Endothelial cell (in vitro differentiated cells): ENCODE results near the gene CYP1B1. TPM values are rescaled to one million over a fixed set of nuclear protein-coding genes. Genes with fewer than 3 reads are reported as not detected.

Experiments used
- DNase-seq: peaks from one replicate; pipeline ENCODE4 v3.0.0; 2021; ENCODE audit warnings: low spot score
- H3K27ac Mint-ChIP-seq: one replicate; pipeline ENCODE4 v1.8.0; 2021; ENCODE audit warnings: mixed read lengths, inconsistent platforms; ENCODE audit not compliant: unreplicated experiment
- H3K27me3 Mint-ChIP-seq: one replicate; pipeline ENCODE4 v1.8.0; 2021; ENCODE audit warnings: mild to moderate bottlenecking, moderate library complexity, mixed read lengths, inconsistent platforms; ENCODE audit not compliant: unreplicated experiment
- H3K36me3 Mint-ChIP-seq: one replicate; pipeline ENCODE4 v1.8.0; 2021; ENCODE audit warnings: mild to moderate bottlenecking, low read depth, mixed read lengths, inconsistent platforms; ENCODE audit not compliant: unreplicated experiment
- H3K4me1 Mint-ChIP-seq: one replicate; pipeline ENCODE4 v1.8.0; 2021; ENCODE audit warnings: mild to moderate bottlenecking, mixed read lengths, inconsistent platforms; ENCODE audit not compliant: unreplicated experiment
- H3K4me3 Mint-ChIP-seq: one replicate; pipeline ENCODE4 v1.8.0; 2021; ENCODE audit warnings: mild to moderate bottlenecking, mixed read lengths, inconsistent platforms; ENCODE audit not compliant: unreplicated experiment
- H3K9me3 Mint-ChIP-seq: one replicate; pipeline ENCODE4 v1.8.0; 2021; ENCODE audit warnings: mixed read lengths, inconsistent platforms; ENCODE audit not compliant: unreplicated experiment
- total RNA-seq: library from RNA; stranded (reverse); fragmentation: NEBNext Ultra II Directional; extraction: Animal tissue kit (Norgen Biotek cat#: 25700); gene quantifications from one replicate; pipeline ENCODE4 v1.2.1, GENCODE V29; 2021; ENCODE audit not compliant: unreplicated experiment
- TF ChIP-seq, protein P1 (sequence below): fragments of 200-600 bp; sonication (generic); IDR thresholded peaks from one replicate; pipeline ENCODE4 v1.5.0; 2021; ENCODE audit warnings: antibody characterized with exemption; ENCODE audit not compliant: unreplicated experiment

CYP1B1 gene
- total RNA-seq, 1 donor from 2014 or later = 1.2 TPM

DNA sequence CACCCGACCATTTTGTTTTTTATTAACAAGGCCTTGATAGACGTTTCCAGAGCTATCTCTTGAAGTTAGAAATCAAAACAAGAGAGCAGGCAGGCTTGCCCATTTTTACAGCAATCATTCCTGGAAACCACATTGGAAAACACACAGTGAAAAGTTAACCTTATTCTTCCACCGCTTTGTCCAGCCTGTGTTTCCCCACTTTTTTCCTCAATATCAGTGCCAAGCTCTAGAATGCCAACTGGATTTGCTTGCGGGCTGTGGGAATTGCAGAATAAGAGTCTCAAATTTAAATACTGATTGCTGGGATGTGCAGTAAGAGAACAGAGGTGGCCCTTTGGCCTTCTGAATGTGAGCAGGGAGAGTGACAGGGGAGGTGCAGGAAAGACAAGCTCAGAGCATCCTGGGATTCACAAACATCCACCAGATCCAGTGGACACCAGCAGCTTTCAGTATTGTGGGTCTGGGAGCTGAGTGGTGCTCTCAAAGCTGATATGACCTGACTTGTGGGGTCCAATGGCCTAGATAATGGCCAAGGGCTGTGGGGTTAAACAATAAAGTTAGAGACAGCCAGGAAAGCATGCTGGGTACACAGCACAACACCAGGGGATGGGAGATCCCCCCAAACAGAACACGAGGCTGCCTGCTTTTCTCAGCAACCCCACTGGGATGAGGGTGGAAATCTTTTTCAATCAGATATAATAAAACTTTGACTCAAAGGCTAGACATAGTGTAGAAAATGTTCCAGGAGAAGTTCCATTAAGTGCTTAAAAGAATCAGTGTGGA is 15.5 kb downstream of the CYP1B1 start:
- no peak overlapping the region for H3K27ac Mint-ChIP-seq
- no peaks in the 10 kb centered on the region for H3K36me3 Mint-ChIP-seq
- no peaks in the 10 kb centered on the region for H3K27me3 Mint-ChIP-seq
- H3K4me1 Mint-ChIP-seq = peaks cover 8% of the 10 kb centered on the region
- H3K9me3 Mint-ChIP-seq = no peaks in the 10 kb centered on the region
- TF ChIP-seq, protein P1, sequence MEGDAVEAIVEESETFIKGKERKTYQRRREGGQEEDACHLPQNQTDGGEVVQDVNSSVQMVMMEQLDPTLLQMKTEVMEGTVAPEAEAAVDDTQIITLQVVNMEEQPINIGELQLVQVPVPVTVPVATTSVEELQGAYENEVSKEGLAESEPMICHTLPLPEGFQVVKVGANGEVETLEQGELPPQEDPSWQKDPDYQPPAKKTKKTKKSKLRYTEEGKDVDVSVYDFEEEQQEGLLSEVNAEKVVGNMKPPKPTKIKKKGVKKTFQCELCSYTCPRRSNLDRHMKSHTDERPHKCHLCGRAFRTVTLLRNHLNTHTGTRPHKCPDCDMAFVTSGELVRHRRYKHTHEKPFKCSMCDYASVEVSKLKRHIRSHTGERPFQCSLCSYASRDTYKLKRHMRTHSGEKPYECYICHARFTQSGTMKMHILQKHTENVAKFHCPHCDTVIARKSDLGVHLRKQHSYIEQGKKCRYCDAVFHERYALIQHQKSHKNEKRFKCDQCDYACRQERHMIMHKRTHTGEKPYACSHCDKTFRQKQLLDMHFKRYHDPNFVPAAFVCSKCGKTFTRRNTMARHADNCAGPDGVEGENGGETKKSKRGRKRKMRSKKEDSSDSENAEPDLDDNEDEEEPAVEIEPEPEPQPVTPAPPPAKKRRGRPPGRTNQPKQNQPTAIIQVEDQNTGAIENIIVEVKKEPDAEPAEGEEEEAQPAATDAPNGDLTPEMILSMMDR = no peak
- DNase-seq = no peak
- H3K4me3 Mint-ChIP-seq = no peak overlapping the region

DNA sequence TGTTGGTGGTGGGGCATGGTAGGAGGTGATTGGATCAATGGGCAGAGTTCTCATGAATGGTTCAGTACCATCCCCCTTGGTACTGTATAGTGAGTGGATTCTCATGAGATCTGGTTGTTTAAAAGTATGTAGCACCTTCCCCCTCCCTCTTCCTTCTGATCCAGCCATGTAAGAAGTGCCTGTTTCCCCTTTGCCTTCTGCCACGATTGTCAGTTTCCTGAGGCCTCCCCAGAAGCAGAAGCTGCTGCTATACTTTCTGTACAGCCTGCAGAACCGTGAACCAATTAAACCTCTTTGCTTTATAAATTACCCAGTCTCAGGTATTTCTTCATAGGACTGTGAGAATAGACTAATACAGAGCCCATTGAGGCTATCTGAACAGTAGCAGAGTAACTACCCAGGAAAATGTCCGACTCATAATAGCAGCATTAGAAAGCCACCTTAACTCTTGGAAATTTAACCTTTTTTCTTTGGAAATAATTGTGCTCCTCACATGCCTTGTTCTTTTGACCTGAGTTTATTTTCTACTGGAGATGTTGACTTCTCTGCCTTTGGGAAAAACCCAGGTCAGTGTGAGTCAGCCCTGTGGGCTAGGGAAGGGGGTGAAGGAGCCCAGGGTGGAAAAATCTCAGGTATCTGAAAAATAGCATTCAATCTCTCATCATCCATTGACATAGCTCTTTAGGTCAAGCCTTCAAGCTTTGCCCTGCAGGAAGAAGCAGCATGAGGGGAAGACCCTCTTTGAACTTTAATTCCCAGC is 18.1 kb downstream of the CYP1B1 start:
- Mint-ChIP-seq H3K4me1 (peaks cover 8% of the 10 kb centered on the region), H3K36me3 (no peaks in the 10 kb centered on the region), H3K27ac (no peak overlapping the region), H3K27me3 (no peaks in the 10 kb centered on the region), H3K9me3 (no peaks in the 10 kb centered on the region), H3K4me3 (no peak overlapping the region)
- TF ChIP-seq, protein P1 = no peak
- no peak for DNase-seq

DNA sequence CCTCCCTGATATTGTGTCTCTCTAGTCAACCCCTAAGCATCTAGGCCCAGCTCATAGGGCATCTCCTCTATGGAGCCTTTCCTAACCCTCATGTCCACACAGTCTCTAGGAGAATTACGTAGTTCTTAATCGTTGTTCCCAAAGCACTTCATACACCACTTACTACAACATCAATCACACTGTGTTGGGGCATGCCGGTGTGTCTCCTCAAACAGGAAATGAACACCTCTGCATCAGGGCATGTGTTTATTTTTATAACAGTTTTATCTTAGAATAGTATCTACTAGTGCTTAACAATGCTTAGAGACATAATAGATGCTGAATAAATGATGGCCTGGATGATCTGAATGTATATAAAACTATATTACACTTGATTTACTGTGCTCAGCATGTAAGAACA is 19.7 kb downstream of the CYP1B1 start:
- no peak for DNase-seq
- H3K4me3 Mint-ChIP-seq = no peak overlapping the region
- H3K36me3 Mint-ChIP-seq = no peaks in the 10 kb centered on the region
- no peaks in the 10 kb centered on the region for H3K27me3 Mint-ChIP-seq
- H3K27ac Mint-ChIP-seq = no peak overlapping the region
- TF ChIP-seq, protein P1 = no peak
- peaks cover 8% of the 10 kb centered on the region for H3K4me1 Mint-ChIP-seq
- H3K9me3 Mint-ChIP-seq = no peaks in the 10 kb centered on the region

DNA sequence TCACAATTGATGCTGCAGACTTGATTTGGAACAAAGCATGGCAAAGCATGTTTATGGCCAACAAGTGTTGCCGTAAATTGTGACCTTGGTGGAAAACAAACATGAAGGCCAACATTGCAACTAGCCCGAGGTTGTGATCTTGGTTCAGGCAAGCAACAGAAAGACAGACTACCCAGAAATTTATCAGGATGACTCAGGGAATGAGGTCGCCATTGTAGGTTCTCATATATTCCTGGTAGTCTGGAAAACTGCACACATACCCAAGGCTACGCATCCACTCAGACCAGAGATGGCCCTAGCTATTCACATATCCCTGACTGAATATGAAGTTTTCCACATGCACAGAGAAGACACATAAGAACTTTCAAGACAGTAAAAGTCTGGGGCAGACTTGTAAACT is 30.1 kb downstream of the CYP1B1 start:
- Mint-ChIP-seq H3K27me3 (no peaks in the 10 kb centered on the region), H3K4me3 (no peak overlapping the region), H3K27ac (no peak overlapping the region), H3K9me3 (no peaks in the 10 kb centered on the region), H3K4me1 (no peaks in the 10 kb centered on the region), H3K36me3 (no peaks in the 10 kb centered on the region)
- TF ChIP-seq, protein P1 = no peak
- no peak for DNase-seq
